ENCODE measurements around the gene FHOD3.

FHOD3 gene

DNA sequence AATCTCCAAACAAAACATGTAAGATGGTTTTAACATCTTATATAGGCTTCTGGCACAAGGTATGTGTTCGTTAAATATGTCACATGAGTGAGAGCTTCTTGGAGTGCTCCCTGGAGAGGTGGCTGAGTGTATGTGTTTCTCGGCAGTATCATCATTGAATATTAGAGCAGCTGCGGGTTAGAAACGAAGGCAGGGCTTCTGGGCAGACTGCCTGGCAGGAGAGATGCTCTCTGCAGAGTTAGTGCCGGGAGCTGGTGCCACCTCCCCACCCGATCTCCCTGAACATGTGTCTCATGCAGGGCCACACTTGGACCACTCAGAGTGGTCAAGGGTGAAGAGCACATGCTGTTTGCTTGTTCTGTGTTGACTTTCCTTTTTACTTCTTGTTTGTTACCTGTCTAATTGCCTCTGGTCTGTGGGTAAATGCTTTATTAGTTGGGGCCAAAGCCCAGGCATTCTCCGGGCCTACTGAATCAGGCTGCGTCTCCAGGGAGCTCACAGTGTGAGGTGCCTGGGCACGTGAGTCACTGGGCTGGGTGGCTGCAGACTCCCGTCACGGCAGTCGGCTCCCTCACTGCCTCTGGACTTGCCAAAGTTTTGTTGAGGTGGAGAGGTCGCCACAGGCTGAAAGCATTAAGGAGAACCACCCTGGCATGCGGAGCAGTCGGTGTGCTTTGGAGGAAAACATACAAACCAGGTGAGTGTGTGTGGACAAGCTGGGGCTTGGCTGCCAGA, 246.6 kb downstream of the FHOD3 start:
- TF ChIP-seq FOXM1 (IDR thresholded peaks at IDR 0.05; ENCODE audit: borderline replicate concordance, low read depth) (no peak), EP300 (IDR thresholded peaks at IDR 0.05; ENCODE audit: borderline replicate concordance) (no peak), CEBPB (IDR thresholded peaks at IDR 0.05) (no peak), YY1 (IDR thresholded peaks at IDR 0.05; ENCODE audit: low read depth) (no peak), TEAD4 (IDR thresholded peaks at IDR 0.05) (no peak), EGR1 (IDR thresholded peaks at IDR 0.05) (no peak), ZBTB7A (IDR thresholded peaks at IDR 0.05; ENCODE audit: low read depth) (no peak), CREB1 (IDR thresholded peaks at IDR 0.05; ENCODE audit: low read depth) (no peak), RAD21 (IDR thresholded peaks at IDR 0.05; ENCODE audit: low read depth) (no peak), TCF12 (IDR thresholded peaks at IDR 0.05; ENCODE audit: low read depth) (no peak), NFIC (IDR thresholded peaks at IDR 0.05) (no peak), REST (IDR thresholded peaks at IDR 0.05; ENCODE audit: low read depth) (no peak), TAF1 (IDR thresholded peaks at IDR 0.05; ENCODE audit: low read depth) (no peak)
- TF ChIP-seq, protein P1, sequence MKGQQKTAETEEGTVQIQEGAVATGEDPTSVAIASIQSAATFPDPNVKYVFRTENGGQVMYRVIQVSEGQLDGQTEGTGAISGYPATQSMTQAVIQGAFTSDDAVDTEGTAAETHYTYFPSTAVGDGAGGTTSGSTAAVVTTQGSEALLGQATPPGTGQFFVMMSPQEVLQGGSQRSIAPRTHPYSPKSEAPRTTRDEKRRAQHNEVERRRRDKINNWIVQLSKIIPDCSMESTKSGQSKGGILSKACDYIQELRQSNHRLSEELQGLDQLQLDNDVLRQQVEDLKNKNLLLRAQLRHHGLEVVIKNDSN (IDR thresholded peaks at IDR 0.05), result no peak
- TF ChIP-seq, protein P2, sequence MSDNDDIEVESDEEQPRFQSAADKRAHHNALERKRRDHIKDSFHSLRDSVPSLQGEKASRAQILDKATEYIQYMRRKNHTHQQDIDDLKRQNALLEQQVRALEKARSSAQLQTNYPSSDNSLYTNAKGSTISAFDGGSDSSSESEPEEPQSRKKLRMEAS (IDR thresholded peaks at IDR 0.05), result no peak

DNA sequence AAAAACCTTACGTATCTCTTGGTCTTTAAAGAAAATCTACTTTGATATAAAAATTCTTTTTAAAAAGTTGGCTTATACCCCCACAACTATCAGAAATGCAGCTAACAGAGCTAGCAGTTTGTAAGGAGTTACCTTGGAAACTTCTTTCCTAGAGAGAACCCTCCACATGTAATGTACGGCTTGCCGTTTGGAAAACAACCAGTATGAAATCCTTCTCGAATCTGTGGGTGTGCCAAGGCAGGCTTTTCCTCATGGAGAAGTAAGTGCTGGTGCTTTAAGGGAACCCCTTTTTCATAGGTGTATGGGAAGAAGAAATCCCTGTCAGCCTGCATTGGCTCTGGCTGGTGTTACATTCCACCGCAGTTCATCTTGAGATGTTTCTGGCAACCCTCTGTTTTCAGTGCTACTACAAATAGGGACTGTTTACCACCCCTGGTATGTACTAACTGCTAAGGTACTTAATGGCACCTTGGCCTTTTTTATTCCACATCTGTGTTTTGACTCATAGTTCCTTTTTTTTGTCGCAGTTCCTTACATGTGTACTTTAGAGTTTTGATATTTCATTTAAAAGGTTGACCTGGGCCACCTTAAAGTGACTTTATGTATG, 248.4 kb downstream of the FHOD3 start:
- TF ChIP-seq TAF1 (IDR thresholded peaks at IDR 0.05; ENCODE audit: low read depth) (no peak), REST (IDR thresholded peaks at IDR 0.05; ENCODE audit: low read depth) (no peak), TCF12 (IDR thresholded peaks at IDR 0.05; ENCODE audit: low read depth) (no peak), FOXM1 (IDR thresholded peaks at IDR 0.05; ENCODE audit: borderline replicate concordance, low read depth) (no peak), RAD21 (IDR thresholded peaks at IDR 0.05; ENCODE audit: low read depth) (no peak)
- TF ChIP-seq, protein P1 (IDR thresholded peaks at IDR 0.05), result no peak

DNA sequence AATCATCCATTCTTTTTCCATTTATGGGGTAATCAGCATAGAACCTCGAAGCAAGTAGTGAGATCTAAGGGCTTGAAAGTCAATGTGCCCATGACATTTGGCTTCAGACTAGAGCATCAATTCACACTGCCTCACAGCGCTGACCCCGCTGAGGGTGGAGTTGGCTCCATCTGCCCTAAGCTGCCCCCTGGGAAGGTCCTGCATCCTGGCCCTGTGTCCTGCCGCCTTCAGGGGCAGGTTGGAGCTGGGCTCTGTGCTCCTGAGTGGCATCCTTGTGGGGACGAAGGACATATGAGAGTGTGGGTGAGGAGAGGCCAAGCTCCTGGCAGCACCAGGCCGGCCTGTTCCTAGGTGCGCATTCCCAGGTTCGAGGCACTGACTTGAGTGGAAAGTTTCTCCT, 249.4 kb downstream of the FHOD3 start:
- TF ChIP-seq FOXM1 (IDR thresholded peaks at IDR 0.05; ENCODE audit: borderline replicate concordance, low read depth) (no peak), REST (IDR thresholded peaks at IDR 0.05; ENCODE audit: low read depth) (no peak), EGR1 (IDR thresholded peaks at IDR 0.05) (no peak), CEBPB (IDR thresholded peaks at IDR 0.05) (no peak), ZBTB7A (IDR thresholded peaks at IDR 0.05; ENCODE audit: low read depth) (no peak)
- TF ChIP-seq, protein P2 (IDR thresholded peaks at IDR 0.05), result no peak

DNA sequence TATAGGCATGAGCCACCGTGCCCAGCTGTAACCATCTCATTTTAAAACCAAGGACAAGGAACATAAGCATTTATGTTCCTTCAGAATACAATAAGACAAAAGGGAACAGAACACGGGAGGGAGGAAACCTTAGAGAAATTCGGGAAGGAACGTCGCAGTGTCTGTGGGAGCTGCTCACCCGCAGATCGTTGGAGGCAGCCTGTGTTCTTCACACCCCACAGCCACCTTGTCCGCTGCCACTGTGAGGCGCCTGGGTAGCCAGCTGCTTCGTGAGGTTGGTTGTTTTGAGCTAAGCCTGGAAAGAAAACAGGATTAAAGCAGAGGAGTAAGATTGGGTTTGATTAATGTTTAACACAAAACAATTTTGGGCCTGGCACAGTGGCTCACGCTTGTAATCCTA, 250.0 kb downstream of the FHOD3 start:
- TF ChIP-seq TAF1 (IDR thresholded peaks at IDR 0.05; ENCODE audit: low read depth), result no peak
- no peak for TF ChIP-seq CREB1 (IDR thresholded peaks at IDR 0.05; ENCODE audit: low read depth)
- TF ChIP-seq, protein P2 (IDR thresholded peaks at IDR 0.05), result no peak
- TF ChIP-seq CEBPB (IDR thresholded peaks at IDR 0.05), result no peak
- TF ChIP-seq, protein P1 (IDR thresholded peaks at IDR 0.05), result no peak
- no peak for TF ChIP-seq ZBTB7A (IDR thresholded peaks at IDR 0.05; ENCODE audit: low read depth)
- TF ChIP-seq NFIC (IDR thresholded peaks at IDR 0.05), result no peak

Data from Ishikawa (cell line).